Natural killer cell (primary cell): ENCODE results near the gene SPAM1. TPM values are rescaled to one million over a fixed set of nuclear protein-coding genes. Genes with fewer than 3 reads are reported as not detected.

Experiments
- ATAC-seq, 3 donors: fragments of 150-1000 bp in 2 of 3; fragments of 200-7000 bp in 1 of 3; cut with Tn5 transposase; 1 replicate in 1 of 3; 2 replicates in 2 of 3; pipeline ENCODE4 v1.10.0; 2021; ENCODE audit warnings: mild to moderate bottlenecking in 2 of 3, moderate library complexity in 2 of 3
- DNase-seq, 2 donors: peaks; one replicate each; pipeline versions ENCODE4 v3.0.0 to v3.0.0-alpha.2; 2013 to 2021; ENCODE audit warnings: mixed read lengths in 1 of 2
- H3K27ac ChIP-seq: one replicate; pipeline ENCODE4 v1.5.1; 2013; ENCODE audit warnings: mild to moderate bottlenecking, low read length
- H3K27me3 ChIP-seq: one replicate; pipeline ENCODE4 v1.6.1; 2013; ENCODE audit warnings: low read length; ENCODE audit not compliant: control insufficient read depth, insufficient read depth
- H3K36me3 ChIP-seq: one replicate; pipeline ENCODE4 v1.6.1; 2013; ENCODE audit warnings: low read length; ENCODE audit not compliant: control insufficient read depth, insufficient read depth
- H3K4me1 ChIP-seq: one replicate; pipeline ENCODE4 v1.6.1; 2013; ENCODE audit warnings: low read length; ENCODE audit not compliant: control insufficient read depth, insufficient read depth
- H3K4me3 ChIP-seq: one replicate; pipeline ENCODE4 v1.5.1; 2013; ENCODE audit warnings: low read length
- H3K9me3 ChIP-seq: one replicate; pipeline ENCODE4 v1.6.1; 2013; ENCODE audit warnings: low read length; ENCODE audit not compliant: control insufficient read depth, insufficient read depth
- H3K27ac Mint-ChIP-seq, 2 donors: one replicate each; pipeline ENCODE4 v1.8.0; 2022; ENCODE audit warnings: mild to moderate bottlenecking in 2 of 2, mixed read lengths in 2 of 2, moderate library complexity in 1 of 2
- H3K27me3 Mint-ChIP-seq, 2 donors: one replicate each; pipeline ENCODE4 v1.8.0; 2022; ENCODE audit warnings: low read depth in 2 of 2, mixed read lengths in 2 of 2
- H3K36me3 Mint-ChIP-seq: one replicate; pipeline ENCODE4 v1.8.0; 2022; ENCODE audit warnings: mixed read lengths
- H3K4me1 Mint-ChIP-seq, 2 donors: one replicate each; pipeline ENCODE4 v1.8.0; 2022; ENCODE audit warnings: mixed read lengths in 2 of 2
- H3K4me3 Mint-ChIP-seq: one replicate; pipeline ENCODE4 v1.8.0; 2022; ENCODE audit warnings: mild to moderate bottlenecking, moderate library complexity, mixed read lengths
- H3K9me3 Mint-ChIP-seq, 2 donors: one replicate each; pipeline ENCODE4 v1.8.0; 2022; ENCODE audit warnings: mixed read lengths in 2 of 2
- WGBS: methylation state at CpG from one replicate; pipeline ENCODE4 v1.1.7; 2013; ENCODE audit warnings: missing lambda C conversion rate; ENCODE audit not compliant: insufficient coverage; 5-methylcytosine and 5-hydroxymethylcytosine counted together
- intact Hi-C: fragments of 100-400 bp; cut with micrococcal nuclease; formaldehyde crosslinking; loops from one replicate; pipeline ENCODE4 v1.14.2; 2022
- total RNA-seq, 4 donors: library from RNA; stranded (reverse); fragments of 120-200 nt in 1 of 4; gene quantifications; one replicate each; pipeline versions ENCODE4 v1.2.3 to v1.2.4, GENCODE V29; 2013 to 2022
- TF ChIP-seq, protein P1 (sequence below): fragments of 200-600 bp; IDR thresholded peaks from one replicate; pipeline ENCODE4 v1.8.0; 2022; ENCODE audit warnings: antibody characterized with exemption

The SPAM1 gene
- total RNA-seq, 3 donors from 2014 or later (not counting 1 experiment from before 2014, with no cell fraction given), result not detected

DNA sequence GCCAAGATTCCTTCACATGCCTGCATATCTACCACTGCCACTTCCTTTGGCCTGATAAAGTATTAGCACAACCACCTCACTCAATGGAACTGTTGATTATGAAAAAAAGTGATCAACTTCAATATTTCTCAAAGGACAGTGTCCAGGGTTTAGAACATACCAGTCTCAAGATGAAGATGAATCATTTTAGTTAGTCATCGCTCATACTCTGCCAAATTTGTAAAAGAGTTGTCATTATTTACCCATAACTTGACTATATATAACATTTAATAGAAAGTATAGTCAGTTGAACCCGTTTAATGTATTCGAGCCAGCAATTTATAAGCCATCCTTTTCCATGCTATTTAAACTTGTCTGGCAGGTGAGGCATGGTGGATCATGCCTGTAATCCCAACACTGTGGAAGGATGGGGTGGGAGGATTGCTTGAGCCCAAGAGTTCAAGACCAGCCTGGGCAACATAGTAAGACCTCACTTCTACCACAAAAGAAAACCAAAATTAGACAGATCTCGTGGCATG lies 33.2 kb downstream of the SPAM1 start:
- ATAC-seq (no peak), DNase-seq (no peak)
- intact Hi-C loops, result no loop called here
- Mint-ChIP-seq H3K4me1 (no peaks in the 10 kb centered on the region), H3K27me3 (no peaks in the 10 kb centered on the region), H3K9me3 (peaks cover 6 to 9% of the 10 kb centered on the region in 2 donors), H3K36me3 (no peaks in the 10 kb centered on the region), H3K4me3 (no peak overlapping the region), H3K27ac (no peak overlapping the region)
- Histone ChIP-seq H3K27me3 (no peaks in the 10 kb centered on the region), H3K4me1 (no peaks in the 10 kb centered on the region), H3K36me3 (no peaks in the 10 kb centered on the region), H3K27ac (no peak overlapping the region), H3K9me3 (no peaks in the 10 kb centered on the region), H3K4me3 (no peak overlapping the region)
- TF ChIP-seq, protein P1, sequence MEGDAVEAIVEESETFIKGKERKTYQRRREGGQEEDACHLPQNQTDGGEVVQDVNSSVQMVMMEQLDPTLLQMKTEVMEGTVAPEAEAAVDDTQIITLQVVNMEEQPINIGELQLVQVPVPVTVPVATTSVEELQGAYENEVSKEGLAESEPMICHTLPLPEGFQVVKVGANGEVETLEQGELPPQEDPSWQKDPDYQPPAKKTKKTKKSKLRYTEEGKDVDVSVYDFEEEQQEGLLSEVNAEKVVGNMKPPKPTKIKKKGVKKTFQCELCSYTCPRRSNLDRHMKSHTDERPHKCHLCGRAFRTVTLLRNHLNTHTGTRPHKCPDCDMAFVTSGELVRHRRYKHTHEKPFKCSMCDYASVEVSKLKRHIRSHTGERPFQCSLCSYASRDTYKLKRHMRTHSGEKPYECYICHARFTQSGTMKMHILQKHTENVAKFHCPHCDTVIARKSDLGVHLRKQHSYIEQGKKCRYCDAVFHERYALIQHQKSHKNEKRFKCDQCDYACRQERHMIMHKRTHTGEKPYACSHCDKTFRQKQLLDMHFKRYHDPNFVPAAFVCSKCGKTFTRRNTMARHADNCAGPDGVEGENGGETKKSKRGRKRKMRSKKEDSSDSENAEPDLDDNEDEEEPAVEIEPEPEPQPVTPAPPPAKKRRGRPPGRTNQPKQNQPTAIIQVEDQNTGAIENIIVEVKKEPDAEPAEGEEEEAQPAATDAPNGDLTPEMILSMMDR, result no peak
- WGBS, result 65% methylated on average over 1 of the region's 4 CpGs

GRCh38 chr7:123961771-123962170 lies 36.7 kb downstream of the SPAM1 start:
- H3K36me3 Mint-ChIP-seq, result no peaks in the 10 kb centered on the region
- no peak for ATAC-seq
- 57% methylated on average over 5 of the region's 6 CpGs for WGBS

DNA sequence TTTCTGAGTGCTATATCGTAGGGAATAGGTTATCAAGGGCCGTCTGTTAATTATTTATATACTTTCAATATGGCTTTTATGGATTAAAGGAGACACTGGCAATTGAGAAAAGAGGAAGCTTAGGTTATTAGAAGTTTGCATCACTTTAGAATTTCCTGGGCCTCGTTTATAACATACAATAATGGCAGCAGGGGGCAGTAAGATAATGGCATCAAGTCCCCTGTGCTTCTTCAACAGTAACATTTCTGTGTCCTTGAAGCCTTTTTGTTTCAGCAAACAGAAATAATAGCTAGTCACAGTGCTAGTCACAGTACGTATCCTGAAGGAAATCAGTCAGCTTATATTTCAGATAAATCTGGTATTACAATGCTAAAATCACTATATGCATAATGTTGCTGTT lies 41.9 kb downstream of the SPAM1 start:
- Histone ChIP-seq H3K4me1 (no peaks in the 10 kb centered on the region), H3K36me3 (no peaks in the 10 kb centered on the region), H3K9me3 (no peaks in the 10 kb centered on the region), H3K27me3 (no peaks in the 10 kb centered on the region), H3K27ac (no peak overlapping the region), H3K4me3 (no peak overlapping the region)
- Mint-ChIP-seq H3K36me3 (no peaks in the 10 kb centered on the region), H3K4me1 (no peaks in the 10 kb centered on the region), H3K4me3 (no peak overlapping the region), H3K9me3 (peaks cover 2 to 4% of the 10 kb centered on the region in 2 donors), H3K27me3 (no peaks in the 10 kb centered on the region), H3K27ac (no peak overlapping the region)
- TF ChIP-seq, protein P1, result no peak
- no peak for ATAC-seq
- intact Hi-C loops, result no loop called here
- no peak for DNase-seq
- WGBS, result 64% methylated on average over 3 of the region's 4 CpGs

More at GRCh38 chr7:123961771-123962170, 36.7 kb downstream of the SPAM1 start:
- Histone ChIP-seq H3K4me3 (no peak overlapping the region), H3K36me3 (no peaks in the 10 kb centered on the region), H3K9me3 (no peaks in the 10 kb centered on the region), H3K27me3 (no peaks in the 10 kb centered on the region), H3K27ac (no peak overlapping the region), H3K4me1 (no peaks in the 10 kb centered on the region)
- intact Hi-C loops, result no loop called here
- Mint-ChIP-seq H3K27me3 (no peaks in the 10 kb centered on the region), H3K4me1 (no peaks in the 10 kb centered on the region), H3K27ac (no peak overlapping the region), H3K9me3 (peaks cover 3 to 7% of the 10 kb centered on the region in 2 donors), H3K4me3 (no peak overlapping the region)
- DNase-seq, result no peak
- TF ChIP-seq, protein P1, result no peak

DNA sequence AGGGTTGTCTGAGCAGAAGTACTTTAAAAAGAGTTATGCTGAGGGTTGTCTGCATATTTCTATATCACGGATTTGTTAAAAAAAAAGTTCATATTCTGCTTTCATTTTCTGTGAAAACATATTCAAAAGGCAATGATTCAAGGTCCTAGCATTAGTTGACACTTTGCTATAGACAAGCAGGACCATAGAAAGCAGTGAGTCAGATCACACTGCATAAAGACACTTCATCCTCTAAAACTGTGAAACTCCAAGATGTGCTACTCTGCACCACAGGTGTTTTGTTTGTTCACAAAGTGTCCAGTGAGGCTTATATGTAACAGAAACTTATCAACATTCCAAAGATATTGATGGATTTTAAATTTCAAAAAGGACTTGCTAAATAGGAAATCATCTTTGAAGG lies 47.0 kb downstream of the SPAM1 start:
- Mint-ChIP-seq H3K27me3 (no peaks in the 10 kb centered on the region), H3K4me1 (no peaks in the 10 kb centered on the region), H3K27ac (no peak overlapping the region), H3K9me3 (peaks cover 4 to 5% of the 10 kb centered on the region in 2 donors), H3K4me3 (no peak overlapping the region), H3K36me3 (no peaks in the 10 kb centered on the region)
- no peak overlapping the region for H3K4me3 ChIP-seq
- TF ChIP-seq, protein P1, result no peak
- no peaks in the 10 kb centered on the region for H3K9me3 ChIP-seq
- ATAC-seq, result no peak
- no peaks in the 10 kb centered on the region for H3K4me1 ChIP-seq
- no peak overlapping the region for H3K27ac ChIP-seq
- WGBS, result 65% methylated on average over 1 of the region's 1 CpG
- DNase-seq, result no peak
- no peaks in the 10 kb centered on the region for H3K27me3 ChIP-seq
- no peaks in the 10 kb centered on the region for H3K36me3 ChIP-seq
- intact Hi-C loops, result no loop called here
